ENCODE data around the gene NUP153. TPM values are rescaled to one million over a fixed set of nuclear protein-coding genes. Genes with fewer than 3 reads are reported as not detected.

Gene NUP153
- total RNA-seq, result 16.4 and 36.6 TPM in 2 replicates

GRCh38 chr6:17706580-17707370 is at the start of gene NUP153:
TSS of gene NUP153 (minus strand) at chr6:17706925. CDS start at chr6:17706387, 538 bp downstream.

GRCh38 chr6:17599877-17600526 is 106.7 kb downstream of the NUP153 start, which contains the start of gene FAM8A1:
TSS of gene FAM8A1 (plus strand) at chr6:17600302. CDS start at chr6:17600410, 108 bp downstream.

Other genes with a start within 250 kb of the NUP153 start
- 7.8 and 10.1 TPM in 2 replicates for gene FAM8A1, start 106.6 kb downstream of the NUP153 start, total RNA-seq

Measured in bladder microvascular endothelial cell (primary cell).